K562 (cell line): ENCODE data around the gene SLC6A6. TPM values are rescaled to one million over a fixed set of nuclear protein-coding genes. Genes with fewer than 3 reads are reported as not detected.

ENCODE experiments used
- ATAC-seq: fragments of 200-7000 bp; cut with Tn5 transposase; 3 replicates; pipeline ENCODE4 v1.9.1; 2020; ENCODE audit warnings: moderate library complexity
- BruUV-seq: library from RNA; stranded (reverse); fragments of 400-500 nt; replicated peaks from 2 replicates; lab custom pipeline; 2021; lab: Mats Ljungman, UMichigan
- CTCF ChIA-PET: fragments of 300-600 bp; formaldehyde crosslinking; extraction: SDS; loops from one replicate; lab custom pipeline; 2021; ENCODE audit warnings: low intra/inter-chr PET ratio; lab: Yijun Ruan, JAX
- POLR2A ChIA-PET: fragments of 300-600, 350-650 bp; sonication (Branson Sonifier 250); formaldehyde crosslinking; extraction: SDS; loops from one replicate; lab custom pipeline; 2021; ENCODE audit warnings: antibody characterized with exemption, inconsistent platforms; lab: Yijun Ruan, JAX
- DNase-seq, 4 experiments: peaks; one replicate each; pipeline versions ENCODE4 v3.0.0 to v3.0.0-alpha.2; 2011 to 2018; ENCODE audit warnings: low spot score in 3 of 4, mixed read lengths in 3 of 4; ENCODE audit errors: extremely low read depth in 1 of 4
- FAIRE-seq: peaks from 2 replicates; lab custom pipeline; 2011; peaks lifted over from hg19 to GRCh38; lab: Jason Lieb, UNC
- H2AFZ ChIP-seq: 2 replicates; pipeline ENCODE4 v1.6.0; 2011; ENCODE audit warnings: low read depth, low read length, control low read depth, inconsistent platforms
- H3K27ac ChIP-seq: fragments of 200-600 bp; 3 replicates; pipeline ENCODE4 v1.8.0; 2011; ENCODE audit warnings: low read depth, mild to moderate bottlenecking, control low read depth, inconsistent platforms, low read length, moderate library complexity, mixed read lengths; ENCODE audit errors: extremely low read depth
- H3K27me3 ChIP-seq, 2 experiments: fragments of 300-600 bp in 1 of 2; 2 replicates in 1 of 2; 3 replicates in 1 of 2; pipeline versions ENCODE4 v1.6.0 to v1.8.0; 2011; ENCODE audit warnings: inconsistent platforms in 2 of 2, low read length in 2 of 2, mild to moderate bottlenecking in 1 of 2, mixed read lengths in 1 of 2, moderate library complexity in 1 of 2; ENCODE audit not compliant: control insufficient read depth in 2 of 2, insufficient read depth in 2 of 2
- H3K36me3 ChIP-seq: fragments of 300-600 bp; 3 replicates; pipeline ENCODE4 v1.8.0; 2011; ENCODE audit warnings: mild to moderate bottlenecking, low read length, inconsistent platforms; ENCODE audit not compliant: control insufficient read depth, insufficient read depth
- H3K4me1 ChIP-seq, 2 experiments: fragments of 200-600 bp in 1 of 2; replicated peaks in 1 of 2; 2 replicates in 1 of 2; 3 replicates in 1 of 2; pipeline versions ENCODE4 v1.5.1 to v1.8.0; 2011; ENCODE audit warnings: inconsistent platforms in 2 of 2, low read length in 2 of 2, mild to moderate bottlenecking in 1 of 2, mixed read lengths in 1 of 2, moderate library complexity in 1 of 2; ENCODE audit not compliant: control insufficient read depth in 2 of 2, insufficient read depth in 2 of 2
- H3K4me2 ChIP-seq: 2 replicates; pipeline ENCODE4 v1.6.1; 2011; ENCODE audit warnings: low read length, control low read depth, inconsistent platforms, mixed read lengths; ENCODE audit not compliant: insufficient read depth
- H3K4me3 ChIP-seq: fragments of 200-600 bp; sonication (generic), shearing (Covaris generic); 2 replicates; pipeline ENCODE4 v1.5.1; 2016; ENCODE audit warnings: control low read depth, inconsistent platforms
- H3K79me2 ChIP-seq: fragments of 200-600 bp; 3 replicates; pipeline ENCODE4 v1.8.0; 2011; ENCODE audit warnings: low read length, inconsistent platforms; ENCODE audit not compliant: control insufficient read depth, insufficient read depth
- H3K9ac ChIP-seq, 2 experiments: 2 replicates each; pipeline versions ENCODE4 v1.6.0 to v1.6.1; 2011; ENCODE audit warnings: low read depth in 2 of 2, low read length in 2 of 2, control low read depth in 1 of 2, inconsistent platforms in 1 of 2, mild to moderate bottlenecking in 1 of 2, mixed read lengths in 1 of 2; ENCODE audit not compliant: insufficient read depth in 1 of 2
- H3K9me1 ChIP-seq: one replicate; pipeline ENCODE4 v1.6.0; 2011; ENCODE audit warnings: inconsistent platforms, mild to moderate bottlenecking, low read length, moderate library complexity; ENCODE audit not compliant: control insufficient read depth, insufficient read depth
- H3K9me3 ChIP-seq: replicated peaks from 2 replicates; pipeline ENCODE4 v1.5.1; 2011; ENCODE audit warnings: low read depth, low read length, inconsistent platforms; ENCODE audit not compliant: control insufficient read depth, insufficient read depth
- H4K20me1 ChIP-seq: replicated peaks from 2 replicates; pipeline ENCODE4 v1.6.1; 2011; ENCODE audit warnings: low read length, inconsistent platforms, mixed read lengths; ENCODE audit not compliant: control insufficient read depth, insufficient read depth
- CBFB ChIP-seq: sonication (generic); formaldehyde crosslinking; IDR thresholded peaks from 2 replicates; pipeline ENCODE4 v1.4.0; 2020; ENCODE audit warnings: mild to moderate bottlenecking, missing genetic modification reagents
- CHD4 ChIP-seq: fragments of 200-600 bp; sonication (generic); IDR thresholded peaks from 3 replicates; pipeline ENCODE4 v1.6.1; 2012; ENCODE audit warnings: low read depth, mild to moderate bottlenecking, mixed read lengths, low read length, inconsistent platforms; ENCODE audit not compliant: insufficient read depth, insufficient replicate concordance, poor library complexity, severe bottlenecking
- MXI1 ChIP-seq: IDR thresholded peaks from 2 replicates; pipeline ENCODE4 v1.6.1; 2011; ENCODE audit warnings: low read depth, mild to moderate bottlenecking, improper control_type of control experiment, low read length
- PHB ChIP-seq: fragments of 250-450 bp; sonication (Bioruptor Pico); IDR thresholded peaks from 2 replicates; pipeline ENCODE4 v1.5.0; 2021
- RBM22 ChIP-seq: fragments of 200-400 bp; formaldehyde crosslinking; IDR thresholded peaks from 2 replicates; pipeline ENCODE4 v1.6.1; 2018; ENCODE audit warnings: low read length, low read depth; ENCODE audit not compliant: poor library complexity, severe bottlenecking
- VEZF1 ChIP-seq: fragments of 200-800 bp; sonication (Bioruptor generic); IDR thresholded peaks from 2 replicates; pipeline ENCODE4 v1.6.1; 2017; ENCODE audit warnings: missing genetic modification characterization, missing compliant biosample characterization
- WGBS: fragments of 100-300 bp; shearing (Covaris generic); methylation state at CpG from one replicate; pipeline ENCODE4 v1.1.6; 2016; ENCODE audit warnings: low coverage, mixed read lengths; ENCODE audit not compliant: insufficient coverage; ENCODE audit errors: missing lambda C conversion rate; 5-methylcytosine and 5-hydroxymethylcytosine counted together
- in situ Hi-C: fragments of 300-500 bp; cut with MboI; formaldehyde crosslinking; loops from 4 replicates; pipeline ENCODE4 v1.15.0; 2018; ENCODE audit warnings: inconsistent platforms, mixed read lengths
- intact Hi-C: fragments of 100-400 bp; cut with micrococcal nuclease; formaldehyde crosslinking; loops from 2 replicates; pipeline ENCODE4 v1.14.2; 2022
- polyA plus RNA-seq, 8 experiments: library from polyadenylated mRNA; depleted of rRNA in 4 of 8; stranded (reverse) in 5 of 8; unstranded in 3 of 8; fragments of >200 nt; fragmentation: Nextera tagmentation in 2 of 8; fragmentation: Illumina TruSeq in 1 of 8; extraction: Ambion mirVana in 2 of 8; extraction: Trizol in 1 of 8; gene quantifications; 2 replicates each; pipeline versions ENCODE4 v1.2.1 to v1.2.3, GENCODE V29; 2011 to 2014; ENCODE audit warnings: inconsistent platforms in 1 of 8, missing spikeins in 1 of 8
- total RNA-seq, 7 experiments: library from RNA; depleted of rRNA in 6 of 7; stranded (reverse); fragments of >200 nt in 6 of 7; fragmentation: Illumina TruSeq in 2 of 7; extraction: Trizol in 2 of 7; gene quantifications; 2 replicates each; pipeline versions ENCODE4 v1.2.1 to v1.2.3, GENCODE V29; 2011 to 2021; ENCODE audit warnings: low replicate concordance in 1 of 7

The SLC6A6 gene
- total and polyA plus RNA-seq, 9 of the 15 experiments (the other 6 are each of a cell fraction or from before 2014, with no cell fraction given), result 12.3 to 203 (median 93.2) TPM

- in situ Hi-C loops (loop anchor here (5.0 kb wide), 1 partner anchor 260 kb away; no protein-coding TSS in a partner anchor), intact Hi-C loops (loop anchor here (10.0 kb wide), 1 partner anchor 568 kb away; no protein-coding TSS in a partner anchor)
- ChIA-PET CTCF (interaction anchor here (1.6 to 4.7 kb wide), 4 partner anchors 61 to 566 kb away, joined by 5 to 69 read pairs (median 34); no protein-coding TSS in a partner anchor), POLR2A (interaction anchor here (1.1 kb wide), 1 partner anchor 30 kb away, joined by 5 read pairs; no protein-coding TSS in a partner anchor)
- H3K4me3 ChIP-seq, result no peak overlapping the region
- H3K27me3 ChIP-seq, result no peaks in the 10 kb centered on the region
- H3K4me1 ChIP-seq, result peaks cover 6 to 10% of the 10 kb centered on the region in 2 experiments; a peak in 3 of 5 replicates
- no peak overlapping the region for H3K27ac ChIP-seq
- BruUV-seq, result no TSS peak
- H3K79me2 ChIP-seq, result no peaks in the 10 kb centered on the region
- H2AFZ ChIP-seq, result no peak overlapping the region
- ATAC-seq (no peak), FAIRE-seq (no peak), DNase-seq (no peak)
- H3K36me3 ChIP-seq, result peaks cover 99% of the 10 kb centered on the region
- H4K20me1 ChIP-seq, result no peaks in the 10 kb centered on the region
- TF ChIP-seq RBM22 (peak; percentile 39), CHD4 (no peak), CBFB (CRISPR knock-in tag) (no peak), MXI1 (no peak), VEZF1 (CRISPR knock-in tag) (no peak), PHB (CRISPR knock-in tag) (no peak)
- H3K9ac ChIP-seq, result peak overlapping the region in 1 of 2 experiments; percentile 12; a peak in 1 of 4 replicates
- 88% methylated on average over 9 of the region's 9 CpGs for WGBS
- no peak overlapping the region for H3K4me2 ChIP-seq
- no peaks in the 10 kb centered on the region for H3K9me1 ChIP-seq
- H3K9me3 ChIP-seq, result no peaks in the 10 kb centered on the region
These were observed 60.3 kb downstream of the SLC6A6 start for GRCh38 chr3:14462738-14463137.
